ENCODE data around the gene PLCD3. TPM values are rescaled to one million over a fixed set of nuclear protein-coding genes. Genes with fewer than 3 reads are reported as not detected.
A peak's percentile ranks its signal among the peaks of the same experiment; 100 is the strongest.
"Not testable (repeated sequence)": the region's sequence is repeated elsewhere in the genome, so short reads cannot be mapped to it uniquely, and the experiment has no call there.

The PLCD3 gene
- total RNA-seq, 1 donor from 2014 or later, result 87.6 TPM

DNA sequence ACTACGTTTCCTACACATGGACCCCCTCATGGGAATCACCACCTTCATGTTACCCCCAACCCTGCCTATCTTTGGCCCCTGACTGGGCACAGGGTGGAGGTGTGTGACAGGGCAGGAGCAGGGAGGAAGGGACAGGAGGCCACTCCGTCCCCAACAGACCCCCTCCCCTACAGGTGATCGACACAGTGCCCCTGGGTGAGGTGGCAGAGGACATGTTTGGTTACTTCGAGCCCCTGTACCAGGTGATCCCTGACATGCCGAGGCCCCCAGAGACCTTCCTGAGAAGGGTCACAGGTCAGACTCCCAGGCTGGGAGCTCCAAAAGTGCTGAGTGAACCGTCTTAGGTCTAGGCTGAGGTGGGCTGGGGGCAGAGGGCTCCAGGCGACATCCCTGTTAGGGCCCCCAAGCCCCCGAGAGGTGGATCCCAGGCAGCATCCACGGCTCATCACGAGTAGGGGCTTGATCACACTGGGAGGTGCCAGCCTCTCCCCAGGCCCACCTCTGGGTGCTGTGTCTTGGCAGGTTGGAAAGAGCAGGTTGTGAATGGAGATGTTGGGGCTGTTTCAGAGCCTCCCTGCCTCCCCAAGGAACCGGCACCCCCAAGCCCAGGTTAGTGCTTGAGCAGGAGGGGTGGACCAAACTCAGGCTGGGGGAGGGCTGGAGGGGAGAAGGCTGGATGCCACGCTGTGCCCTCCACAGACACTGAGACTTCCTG, 4.7 kb upstream of the PLCD3 start:
- DNase-seq (ENCODE audit: low spot score), result peak; percentile 72
- intact Hi-C loops (cut with DNase I), result no loop called here

DNA sequence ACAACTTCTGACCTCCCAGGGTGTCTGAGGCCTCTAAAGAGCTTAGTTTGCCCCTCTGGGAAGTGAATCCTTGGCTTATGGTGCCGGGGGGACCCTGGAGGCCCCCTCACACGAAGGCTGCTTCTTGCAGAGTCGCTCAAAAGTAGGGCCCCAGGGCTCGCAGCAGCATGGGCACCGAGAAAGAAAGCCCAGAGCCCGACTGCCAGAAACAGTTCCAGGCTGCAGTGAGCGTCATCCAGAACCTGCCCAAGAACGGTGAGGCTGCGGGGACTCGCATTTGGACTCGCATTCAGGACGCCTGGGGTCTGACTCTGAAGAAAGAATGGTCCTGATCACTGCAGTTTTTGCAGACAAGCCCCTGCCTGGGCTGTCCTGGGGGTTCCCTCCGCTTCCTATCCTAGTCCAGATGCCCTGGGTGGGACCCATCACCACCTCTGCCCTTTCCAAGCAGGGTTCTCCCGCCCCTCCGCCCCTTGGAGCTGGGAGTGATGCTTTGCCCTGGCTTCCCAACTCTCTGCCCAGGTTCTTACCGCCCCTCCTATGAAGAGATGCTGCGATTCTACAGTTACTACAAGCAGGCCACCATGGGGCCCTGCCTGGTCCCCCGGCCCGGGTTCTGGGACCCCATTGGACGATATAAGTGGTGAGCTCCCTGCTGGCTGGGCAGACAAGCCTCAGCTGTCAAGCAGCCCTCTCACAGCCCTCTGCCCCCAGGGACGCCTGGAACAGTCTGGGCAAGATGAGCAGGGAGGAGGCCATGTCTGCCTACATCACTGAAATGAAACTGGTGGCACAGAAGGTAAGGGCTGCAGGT, 3.9 kb upstream of the PLCD3 start:
- peak; percentile 72 for DNase-seq (ENCODE audit: low spot score)
- intact Hi-C loops (cut with DNase I), result loop anchor here (1.0 kb wide), 1 partner anchor 61 kb away; no protein-coding TSS in a partner anchor

DNA sequence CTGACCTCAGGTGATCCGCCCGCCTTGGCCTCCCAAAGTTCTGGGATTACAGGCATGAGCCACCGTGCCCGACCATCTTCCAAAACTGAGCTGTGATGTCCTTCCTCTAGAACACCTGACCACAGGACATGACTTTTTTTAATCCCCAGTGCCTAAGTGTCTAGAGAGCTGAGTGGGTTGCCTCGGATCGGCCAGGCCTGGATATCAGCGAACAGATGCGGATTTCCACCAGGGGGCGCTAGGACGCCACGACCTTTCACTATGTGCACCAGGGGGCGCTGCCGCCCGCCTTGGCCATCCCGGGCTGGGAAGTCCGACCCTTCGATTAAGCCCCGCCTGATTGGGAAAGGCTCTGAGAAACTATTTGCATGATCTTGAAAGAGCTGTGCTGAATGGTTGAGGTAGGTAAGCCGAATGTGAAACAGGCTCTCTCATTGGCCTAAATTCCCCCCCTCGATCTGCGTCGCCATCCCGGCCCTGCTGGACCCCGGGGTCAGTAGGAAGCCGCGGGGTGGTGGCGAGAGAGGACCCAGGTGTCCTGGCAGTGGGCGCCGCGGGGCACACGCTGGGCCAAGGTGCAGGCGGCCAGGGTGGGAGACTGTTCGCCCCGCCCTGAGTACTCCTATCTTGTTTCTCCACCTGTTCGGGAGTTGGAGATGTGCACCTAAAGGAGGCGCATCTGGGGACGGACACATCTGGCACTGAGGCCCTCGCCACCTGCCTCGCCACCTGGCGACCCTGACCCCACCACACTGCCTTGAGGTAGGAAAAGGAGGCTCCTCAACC, 3.1 kb upstream of the PLCD3 start, which contains the start of gene ACBD4:
Gene ACBD4, plus strand, starts transcription at position 496 of the 786 bp plus-strand sequence. CDS start 458 bp downstream, outside the sequence.
- intact Hi-C loops (cut with DNase I), result loop anchor here (1.0 kb wide), 1 partner anchor 62 kb away; no protein-coding TSS in a partner anchor

DNA sequence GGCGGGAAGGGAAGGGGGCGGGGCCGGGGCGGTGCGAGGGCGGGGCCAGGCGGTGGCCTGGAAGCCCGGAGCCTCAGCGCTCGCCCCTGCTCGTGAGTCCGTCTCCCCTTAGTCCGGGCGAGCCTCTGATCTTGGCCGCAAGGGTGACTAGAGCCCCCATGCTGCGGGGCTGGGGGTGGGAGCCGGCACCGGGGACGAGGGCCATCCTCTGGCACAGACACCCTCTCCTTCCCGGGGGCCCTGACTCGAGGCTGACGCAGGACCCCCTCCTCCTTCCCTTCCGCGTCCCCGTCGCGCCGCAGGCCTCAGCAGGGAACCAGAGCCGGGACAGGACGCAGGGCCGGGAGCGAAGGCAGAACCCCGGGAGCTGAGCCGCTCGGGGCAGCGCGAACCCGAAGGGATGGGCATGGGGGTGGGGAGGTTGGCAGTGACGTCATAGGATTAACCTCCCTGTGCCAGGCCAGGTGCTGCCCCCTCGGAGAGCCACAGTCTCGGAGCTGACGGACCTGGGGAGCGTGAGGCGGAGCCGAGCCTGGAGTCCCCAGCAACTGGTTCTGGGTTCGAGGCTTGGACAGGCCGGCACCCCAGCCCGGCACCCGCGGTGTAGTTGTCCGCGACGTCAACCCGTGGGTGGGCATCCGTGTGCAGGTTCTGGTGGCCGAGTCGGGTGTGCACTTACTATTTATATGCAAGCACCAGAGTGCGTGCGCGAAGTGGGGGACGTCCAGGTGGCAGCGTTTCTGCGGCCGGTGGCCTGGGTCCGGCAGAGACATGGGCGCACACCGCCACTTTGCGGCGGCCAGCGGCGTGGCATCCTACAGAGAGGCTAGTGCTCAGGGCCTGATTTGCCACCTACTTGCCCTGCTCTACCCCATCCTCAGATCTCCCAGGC, 503 bp upstream of the PLCD3 start:
- peak; percentile 94 for DNase-seq (ENCODE audit: low spot score)
- intact Hi-C loops (cut with DNase I), result loop anchor here (5.0 kb wide), 2 partner anchors 36 to 356 kb away; no protein-coding TSS in a partner anchor

More for the DNA sequence above, 3.1 kb upstream of the PLCD3 start, which contains the start of gene ACBD4:
- DNase-seq (ENCODE audit: low spot score), result peak; percentile 97

GRCh38 chr17:45131616-45132319, 547 bp downstream of the PLCD3 start:
- peak; percentile 84 for DNase-seq (ENCODE audit: low spot score)
- intact Hi-C loops (cut with DNase I), result loop anchor here (5.0 kb wide), 2 partner anchors 34 to 354 kb away; no protein-coding TSS in a partner anchor

- intact Hi-C loops (cut with DNase I), result loop anchor here (5.0 kb wide), 2 partner anchors 34 to 354 kb away; no protein-coding TSS in a partner anchor
- DNase-seq (ENCODE audit: low spot score), result no peak
These were observed 1.4 kb downstream of the PLCD3 start for GRCh38 chr17:45130681-45131615.

- DNase-seq (ENCODE audit: low spot score), result no peak
- intact Hi-C loops (cut with DNase I), result loop anchor here (2.0 to 5.0 kb wide), 3 partner anchors 19 to 353 kb away; no protein-coding TSS in a partner anchor
These were observed 2.2 kb downstream of the PLCD3 start for GRCh38 chr17:45129940-45130680.

DNA sequence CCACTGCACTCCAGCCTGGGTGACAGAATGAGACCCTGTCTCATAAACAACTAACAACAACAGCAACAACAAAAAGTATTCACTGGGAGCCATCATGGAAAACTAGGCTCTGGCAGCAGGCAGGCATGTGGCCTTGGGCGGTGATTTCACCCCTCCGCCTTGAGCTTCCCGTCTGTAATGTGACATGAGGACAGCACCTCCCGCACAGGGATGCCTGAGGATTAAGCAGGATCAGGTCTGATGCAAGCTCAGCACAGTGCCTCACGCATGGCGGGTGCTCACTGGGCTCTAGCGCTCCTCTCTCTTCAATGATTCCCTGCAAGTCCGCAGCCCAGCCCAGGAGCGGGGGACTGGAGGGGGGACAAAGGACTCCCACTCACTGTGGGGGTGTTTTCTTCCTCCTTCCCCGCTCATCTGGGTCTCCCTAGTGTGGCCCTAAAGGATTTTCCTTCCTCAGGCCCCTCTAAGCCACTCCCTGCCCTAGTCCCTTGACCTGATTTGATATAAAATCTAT, 2.8 kb downstream of the PLCD3 start:
- no peak for DNase-seq (ENCODE audit: low spot score)
- intact Hi-C loops (cut with DNase I), result loop anchor here (2.0 kb wide), 1 partner anchor 19 kb away; no protein-coding TSS in a partner anchor

- DNase-seq (ENCODE audit: low spot score), result no peak
- intact Hi-C loops (cut with DNase I), result loop anchor here (2.0 kb wide), 1 partner anchor 18 kb away; no protein-coding TSS in a partner anchor
These were observed 3.3 kb downstream of the PLCD3 start for GRCh38 chr17:45128989-45129388.

DNA sequence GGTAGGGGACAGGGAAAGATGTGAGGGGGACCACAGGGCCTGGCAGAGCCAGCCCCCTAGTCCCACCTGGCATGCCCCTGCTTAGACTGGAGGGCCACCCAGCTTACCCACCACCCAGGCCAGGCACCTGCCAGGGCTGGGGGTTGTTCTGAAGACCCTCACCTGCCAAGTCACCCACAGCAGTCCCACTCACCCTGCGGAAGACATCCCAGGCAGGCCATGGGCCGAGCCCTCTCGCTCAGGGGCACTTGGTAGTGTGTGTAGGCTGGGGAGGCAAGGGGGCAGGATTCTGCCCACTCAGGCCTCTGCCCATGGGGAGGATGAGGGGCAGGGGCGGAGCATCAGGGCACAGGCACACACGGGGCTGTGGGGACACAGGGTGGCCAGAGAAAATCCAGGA, 4.0 kb downstream of the PLCD3 start:
- intact Hi-C loops (cut with DNase I), result loop anchor here (2.0 kb wide), 1 partner anchor 18 kb away; no protein-coding TSS in a partner anchor
- DNase-seq (ENCODE audit: low spot score), result no peak

DNA sequence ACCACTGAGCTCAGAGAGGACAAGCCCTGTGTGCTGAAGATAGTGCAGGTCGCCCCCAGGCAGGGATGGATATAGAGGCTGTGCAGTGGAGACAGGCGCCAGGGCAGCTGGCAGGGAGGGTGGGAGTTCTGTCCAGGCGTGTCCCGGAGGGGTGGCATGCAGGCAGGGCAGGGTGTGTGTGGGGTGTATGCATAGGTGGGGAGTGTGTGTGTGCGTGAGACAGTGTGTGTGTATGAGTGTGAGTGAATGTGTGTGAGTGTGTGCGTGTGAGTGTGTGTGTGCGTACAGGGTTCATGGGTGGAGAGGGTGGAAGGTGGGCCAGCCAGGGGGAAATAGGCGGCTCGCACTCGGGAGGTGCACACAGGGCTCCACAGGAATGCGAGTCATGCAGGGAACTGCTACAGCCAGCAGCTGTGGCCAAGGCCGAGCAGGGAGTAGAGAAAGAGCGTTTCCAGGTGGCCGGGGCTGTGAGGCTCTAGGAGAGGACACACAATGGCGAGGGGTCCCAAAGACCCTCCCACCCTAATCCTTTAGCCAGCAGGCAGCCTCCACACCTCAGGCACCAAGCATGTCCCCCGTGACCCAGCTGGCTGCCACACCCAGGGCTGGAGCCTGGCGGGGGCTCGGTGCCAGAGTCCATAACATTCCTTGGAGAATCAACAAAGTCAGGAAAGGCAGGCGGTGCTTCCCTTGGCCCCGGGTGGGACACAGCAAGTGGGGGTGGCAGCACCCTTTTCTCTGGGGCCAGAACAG, 4.6 kb downstream of the PLCD3 start:
- no peak for DNase-seq (ENCODE audit: low spot score)
- intact Hi-C loops (cut with DNase I), result loop anchor here (2.0 kb wide), 1 partner anchor 17 kb away; no protein-coding TSS in a partner anchor

GRCh38 chr17:45127207-45127547, 5.1 kb downstream of the PLCD3 start:
- no peak for DNase-seq (ENCODE audit: low spot score)
- intact Hi-C loops (cut with DNase I), result no loop called here

- no peak for DNase-seq (ENCODE audit: low spot score)
- intact Hi-C loops (cut with DNase I), result no loop called here
These were observed 6.8 kb downstream of the PLCD3 start for GRCh38 chr17:45125509-45125908.

DNA sequence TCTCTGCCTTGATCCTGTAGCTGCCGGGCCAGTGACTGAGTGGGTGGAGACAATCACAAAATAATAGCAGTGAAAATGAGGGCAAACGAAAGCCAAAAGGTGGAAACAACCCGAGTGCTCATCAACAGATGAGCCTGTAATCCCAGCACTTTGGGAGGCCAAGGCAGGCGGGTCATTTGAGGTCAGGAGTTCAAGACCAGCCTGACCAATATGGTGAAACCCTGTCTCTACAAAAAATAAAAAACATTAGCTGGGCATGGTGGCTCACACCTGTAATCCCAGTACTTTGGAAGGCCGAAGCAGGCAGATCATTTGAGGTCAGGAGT, 7.6 kb downstream of the PLCD3 start:
- DNase-seq (ENCODE audit: low spot score); intact Hi-C loops (cut with DNase I): not testable (repeated sequence)
